ENCODE data around the gene EPS15. TPM values are rescaled to one million over a fixed set of nuclear protein-coding genes. Genes with fewer than 3 reads are reported as not detected.

The EPS15 gene
- total and polyA plus RNA-seq, 2 experiments from 2014 or later = 26.9 to 41.1 TPM

DNA sequence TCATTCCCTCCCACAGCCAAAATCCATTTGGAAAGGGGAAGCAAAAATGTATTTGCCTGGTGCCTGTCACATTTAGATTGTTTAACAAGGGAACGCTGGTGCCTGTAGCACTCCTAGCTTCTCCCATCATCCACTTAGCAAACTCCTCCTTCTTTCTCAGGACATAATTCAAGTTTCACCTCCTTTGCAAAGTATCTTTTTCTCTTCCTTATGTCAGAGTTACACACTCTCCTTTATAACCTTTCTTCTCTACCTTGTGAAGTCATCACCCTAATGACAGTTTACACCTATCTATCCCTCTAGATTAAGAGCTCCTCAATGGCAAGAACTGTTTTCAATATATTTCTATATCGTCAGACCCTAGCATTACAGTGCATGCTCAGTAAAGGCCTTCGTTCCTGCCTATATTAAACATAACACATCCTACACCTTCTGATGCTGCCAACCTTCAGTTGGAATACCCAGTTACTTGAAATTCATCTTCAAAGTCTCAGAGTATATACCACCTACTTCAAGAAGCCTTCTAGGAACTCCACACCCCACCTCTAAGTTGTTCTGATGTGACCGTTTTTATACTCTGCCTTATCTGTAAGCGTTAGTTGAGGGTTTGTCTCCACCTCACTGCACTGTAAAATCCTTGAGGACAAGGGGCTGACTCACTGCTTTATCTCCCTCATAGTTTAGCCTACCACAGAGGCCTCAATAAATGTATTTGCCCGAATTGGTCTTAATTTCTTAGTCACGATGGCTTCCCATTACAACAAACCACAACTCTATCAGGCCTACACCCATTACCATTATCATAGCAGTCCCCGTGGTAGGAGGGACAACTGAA lies 1.0 kb upstream of the EPS15 start:
- no peaks in the 10 kb centered on the region for H3K27me3 ChIP-seq (replicated peaks; ENCODE audit: insufficient read depth)
- TF ChIP-seq EZH2 (IDR thresholded peaks at IDR 0.05; ENCODE audit: insufficient read depth, poor library complexity, severe bottlenecking) (no peak), EZH2phosphoT487 (IDR thresholded peaks at IDR 0.05; ENCODE audit: insufficient read depth, low read depth) (no peak)
- 50 to 55% methylated on average over 8 of the region's 8 CpGs for WGBS, 2 experiments (ENCODE audit: low coverage in 1 of 2, low lambda C conversion rate in 2 of 2, missing lambda C conversion rate in 2 of 2)
- H3K4me3 ChIP-seq = no peak overlapping the region
- DNase-seq = peak; percentile 74
- in situ Hi-C loops (cut with MboI) = no loop called here
- peaks cover 36% of the 10 kb centered on the region for H3K79me2 ChIP-seq (ENCODE audit: insufficient read depth)
- no peak overlapping the region for H3K9ac ChIP-seq
- H3K4me1 ChIP-seq (ENCODE audit: insufficient read depth) = peaks cover 37% of the 10 kb centered on the region
- peak overlapping the region; percentile 52 for H2AFZ ChIP-seq
- no peaks in the 10 kb centered on the region for H3K9me3 ChIP-seq (ENCODE audit: low read depth)
- H3K27ac ChIP-seq = peak overlapping the region; percentile 53
- H3F3A ChIP-seq (ENCODE audit: insufficient read depth) = peaks cover 37% of the 10 kb centered on the region
- no peaks in the 10 kb centered on the region for H3K36me3 ChIP-seq (ENCODE audit: low read depth)
- H4K20me1 ChIP-seq (ENCODE audit: insufficient read depth) = no peaks in the 10 kb centered on the region; the same call in 1 of the 2 replicates
- H3K9me2 ChIP-seq (ENCODE audit: insufficient read depth) = no peaks in the 10 kb centered on the region
- no peak overlapping the region for H3K4me2 ChIP-seq (ENCODE audit: unreplicated experiment)

DNA sequence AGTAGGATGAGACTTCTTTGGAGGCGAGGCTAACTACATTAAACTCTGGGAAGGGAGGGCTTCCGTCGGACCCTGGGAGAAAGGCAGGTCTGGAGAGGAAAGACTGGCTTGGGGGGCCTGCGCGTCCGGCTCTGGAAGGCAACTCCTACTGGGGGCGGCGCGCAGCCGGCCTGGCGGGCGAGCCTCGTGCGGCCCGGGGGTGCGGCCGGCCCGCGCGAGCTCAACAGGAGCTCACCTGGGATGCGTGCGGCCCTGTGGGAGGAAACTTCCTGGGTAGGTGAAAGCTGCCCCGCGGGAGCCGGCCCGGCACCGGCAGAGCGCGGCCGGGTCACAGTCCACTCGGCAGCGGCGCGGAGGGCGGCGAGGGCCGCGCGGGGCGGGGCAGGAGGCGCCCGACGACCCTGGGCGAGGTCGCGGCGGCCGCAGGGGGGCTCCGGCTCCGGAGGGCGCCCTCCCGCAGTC lies 449 bp downstream of the EPS15 start:
- peaks cover 50% of the 10 kb centered on the region for H3K79me2 ChIP-seq (ENCODE audit: insufficient read depth)

DNA sequence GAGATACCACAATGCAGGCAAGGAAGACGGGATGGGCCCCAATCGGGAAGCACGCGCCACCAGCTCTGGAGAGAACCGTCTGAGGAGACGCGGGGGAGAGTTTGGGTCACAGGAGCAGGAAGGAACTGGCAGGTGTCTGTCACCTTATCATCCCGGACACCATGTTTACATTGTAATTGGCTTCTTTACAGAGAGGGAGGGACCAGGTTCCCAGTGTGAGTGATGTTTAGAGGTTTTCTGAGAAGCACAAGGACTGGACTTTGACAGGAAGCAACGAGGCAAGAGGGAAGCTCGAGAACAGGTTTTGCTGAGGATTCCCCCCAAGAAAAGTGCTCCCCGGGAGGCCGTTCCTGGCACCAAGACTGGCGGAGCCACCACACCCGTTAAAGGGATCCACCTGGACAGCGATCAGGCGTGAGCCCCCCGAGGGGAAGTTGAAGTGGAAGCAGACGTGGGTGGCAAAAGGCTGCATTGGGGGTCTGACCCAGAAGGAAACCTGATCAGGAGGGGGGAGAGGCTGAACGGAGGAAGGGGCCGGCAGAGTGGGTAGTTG lies 957 bp downstream of the EPS15 start:
- Histone ChIP-seq H3K79me2 (ENCODE audit: insufficient read depth) (peaks cover 55% of the 10 kb centered on the region), H3K9ac (peak overlapping the region; percentile 82), H4K20me1 (ENCODE audit: insufficient read depth) (no peaks in the 10 kb centered on the region; the same call in 1 of the 2 replicates), H3K4me1 (ENCODE audit: insufficient read depth) (peaks cover 55% of the 10 kb centered on the region), H3K9me3 (ENCODE audit: low read depth) (no peaks in the 10 kb centered on the region), H3K27me3 (replicated peaks; ENCODE audit: insufficient read depth) (no peaks in the 10 kb centered on the region), H3K27ac (peak overlapping the region; percentile 56), H3F3A (ENCODE audit: insufficient read depth) (peaks cover 37% of the 10 kb centered on the region), H3K36me3 (ENCODE audit: low read depth) (no peaks in the 10 kb centered on the region), H3K4me2 (ENCODE audit: unreplicated experiment) (peak overlapping the region; percentile 96), H2AFZ (peak overlapping the region; percentile 75), H3K4me3 (peak overlapping the region; percentile 86), H3K9me2 (ENCODE audit: insufficient read depth) (no peaks in the 10 kb centered on the region)
- in situ Hi-C loops (cut with MboI) = no loop called here
- WGBS, 2 experiments (ENCODE audit: low coverage in 1 of 2, low lambda C conversion rate in 2 of 2, missing lambda C conversion rate in 2 of 2) = 1 to 2% methylated on average over 20 of the region's 20 CpGs
- peak; percentile 61 for DNase-seq
- TF ChIP-seq EZH2phosphoT487 (IDR thresholded peaks at IDR 0.05; ENCODE audit: insufficient read depth, low read depth) = no peak
- no peak for TF ChIP-seq EZH2 (IDR thresholded peaks at IDR 0.05; ENCODE audit: insufficient read depth, poor library complexity, severe bottlenecking)

More for the DNA sequence above, 449 bp downstream of the EPS15 start:
- Histone ChIP-seq H3K36me3 (ENCODE audit: low read depth) (no peaks in the 10 kb centered on the region), H4K20me1 (ENCODE audit: insufficient read depth) (no peaks in the 10 kb centered on the region; the same call in 1 of the 2 replicates), H3K27ac (peak overlapping the region; percentile 56), H3F3A (ENCODE audit: insufficient read depth) (peaks cover 37% of the 10 kb centered on the region), H3K9ac (peak overlapping the region; percentile 82), H3K4me2 (ENCODE audit: unreplicated experiment) (peak overlapping the region; percentile 96), H3K4me1 (ENCODE audit: insufficient read depth) (peaks cover 51% of the 10 kb centered on the region), H3K9me2 (ENCODE audit: insufficient read depth) (no peaks in the 10 kb centered on the region), H3K27me3 (replicated peaks; ENCODE audit: insufficient read depth) (no peaks in the 10 kb centered on the region), H3K4me3 (peak overlapping the region; percentile 86), H3K9me3 (ENCODE audit: low read depth) (no peaks in the 10 kb centered on the region), H2AFZ (peak overlapping the region; percentile 75)
- TF ChIP-seq EZH2 (IDR thresholded peaks at IDR 0.05; ENCODE audit: insufficient read depth, poor library complexity, severe bottlenecking) = no peak
- TF ChIP-seq EZH2phosphoT487 (IDR thresholded peaks at IDR 0.05; ENCODE audit: insufficient read depth, low read depth) = no peak
- in situ Hi-C loops (cut with MboI) = no loop called here
- DNase-seq = peak; percentile 73
- 0 to 1% methylated on average over 30 to 36 of the region's 52 CpGs for WGBS, 2 experiments (ENCODE audit: low coverage in 1 of 2, low lambda C conversion rate in 2 of 2, missing lambda C conversion rate in 2 of 2)

DNA sequence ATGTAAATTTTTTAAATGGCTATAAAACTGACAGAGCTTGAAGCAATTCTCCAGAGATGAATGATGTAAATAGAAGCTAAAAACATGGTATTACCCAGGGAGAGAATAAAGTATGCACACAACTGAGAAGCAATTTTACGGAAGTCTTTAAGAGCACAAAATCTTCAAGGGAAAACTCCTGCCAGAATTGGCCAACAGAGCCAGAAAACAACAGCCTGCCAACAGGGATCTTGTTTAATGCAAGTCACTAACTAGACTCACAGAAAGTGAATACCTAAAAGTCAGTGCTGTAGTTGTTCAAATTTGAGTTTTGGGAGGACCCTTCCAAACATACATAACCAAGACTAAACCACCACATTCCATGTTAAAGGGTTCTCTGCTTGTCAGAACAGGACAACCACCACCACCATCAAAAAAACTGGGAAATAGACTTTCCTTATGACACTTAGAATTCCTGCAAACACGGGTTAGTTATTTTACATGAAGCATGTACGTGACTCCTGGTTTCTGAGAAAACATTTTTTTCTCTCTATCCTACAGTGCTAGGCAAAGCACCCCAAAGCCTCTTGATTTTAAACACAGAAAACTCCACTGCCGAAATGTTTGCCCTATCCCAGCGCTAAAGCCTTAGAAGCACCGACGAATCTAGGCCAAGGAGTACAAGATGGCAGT lies 1.6 kb downstream of the EPS15 start:
- Histone ChIP-seq H3K4me2 (ENCODE audit: unreplicated experiment) (peak overlapping the region; percentile 96), H3K4me3 (peak overlapping the region; percentile 86), H4K20me1 (ENCODE audit: insufficient read depth) (no peaks in the 10 kb centered on the region; the same call in 1 of the 2 replicates), H3F3A (ENCODE audit: insufficient read depth) (peaks cover 37% of the 10 kb centered on the region), H3K9ac (peak overlapping the region; percentile 82), H3K27me3 (replicated peaks; ENCODE audit: insufficient read depth) (no peaks in the 10 kb centered on the region), H3K36me3 (ENCODE audit: low read depth) (no peaks in the 10 kb centered on the region), H2AFZ (peak overlapping the region; percentile 75), H3K9me3 (ENCODE audit: low read depth) (no peaks in the 10 kb centered on the region), H3K79me2 (ENCODE audit: insufficient read depth) (peaks cover 61% of the 10 kb centered on the region), H3K9me2 (ENCODE audit: insufficient read depth) (no peaks in the 10 kb centered on the region), H3K27ac (peak overlapping the region; percentile 56), H3K4me1 (ENCODE audit: insufficient read depth) (peaks cover 55% of the 10 kb centered on the region)
- TF ChIP-seq EZH2 (IDR thresholded peaks at IDR 0.05; ENCODE audit: insufficient read depth, poor library complexity, severe bottlenecking) = no peak
- WGBS, 2 experiments (ENCODE audit: low coverage in 1 of 2, low lambda C conversion rate in 2 of 2, missing lambda C conversion rate in 2 of 2) = 9% methylated on average over 7 of the region's 7 CpGs
- in situ Hi-C loops (cut with MboI) = no loop called here
- DNase-seq = peak; percentile 60

Data from GM23248 (cell line).